ENCODE results near the gene CD79B. TPM values are rescaled to one million over a fixed set of nuclear protein-coding genes. Genes with fewer than 3 reads are reported as not detected.

CD79B gene
- polyA plus RNA-seq, 1 donor (not counting 4 experiments of a cell fraction or from before 2014, with no cell fraction given), result 0.07 TPM

GRCh38 chr17:63976702-63977101 is 44.6 kb upstream of the CD79B start:
- no peak for DNase-seq (ENCODE audit: low read depth, low spot score)
- Histone ChIP-seq H4K20me1 (ENCODE audit: control insufficient read depth, extremely low read depth, insufficient read depth, low read length) (no peaks in the 10 kb centered on the region), H3K36me3 (ENCODE audit: control insufficient read depth in 2 of 2, extremely low read depth in 1 of 2, insufficient read depth in 2 of 2, low read length in 2 of 2) (no peaks in the 10 kb centered on the region), H3K9ac (ENCODE audit: control insufficient read depth, extremely low read depth, insufficient read depth, low read length) (no peak overlapping the region), H2AFZ (ENCODE audit: control insufficient read depth, low read length) (no peak overlapping the region), H3K9me3 (ENCODE audit: control insufficient read depth, low read depth, low read length) (no peaks in the 10 kb centered on the region), H3K4me2 (ENCODE audit: control insufficient read depth, extremely low read depth, insufficient read depth, low read depth, low read length) (no peak overlapping the region), H3K9me1 (ENCODE audit: control insufficient read depth, extremely low read depth, insufficient read depth, low read length) (peaks cover 3% of the 10 kb centered on the region), H3K27ac (ENCODE audit: control insufficient read depth, insufficient read depth, low read length) (no peak overlapping the region), H3K27me3 (ENCODE audit: control insufficient read depth, extremely low read depth, insufficient read depth, low read length) (peaks cover 3% of the 10 kb centered on the region), H3K79me2 (ENCODE audit: control insufficient read depth, insufficient read depth, low read length) (no peaks in the 10 kb centered on the region), H3K4me3 (ENCODE audit: control insufficient read depth in 2 of 3, extremely low read depth in 1 of 3, insufficient read depth in 2 of 3, low read depth in 1 of 3, low read length in 3 of 3) (no peak overlapping the region), H3K4me1 (ENCODE audit: control insufficient read depth, extremely low read depth, insufficient read depth, low read length) (peaks cover 19% of the 10 kb centered on the region)
- no peak for FAIRE-seq
- dilution Hi-C loops (cut with MboI; ENCODE audit: extremely low pct_ligation_motif_present, low sequenced_read_pairs), result no loop called here
- TF ChIP-seq, protein P1, sequence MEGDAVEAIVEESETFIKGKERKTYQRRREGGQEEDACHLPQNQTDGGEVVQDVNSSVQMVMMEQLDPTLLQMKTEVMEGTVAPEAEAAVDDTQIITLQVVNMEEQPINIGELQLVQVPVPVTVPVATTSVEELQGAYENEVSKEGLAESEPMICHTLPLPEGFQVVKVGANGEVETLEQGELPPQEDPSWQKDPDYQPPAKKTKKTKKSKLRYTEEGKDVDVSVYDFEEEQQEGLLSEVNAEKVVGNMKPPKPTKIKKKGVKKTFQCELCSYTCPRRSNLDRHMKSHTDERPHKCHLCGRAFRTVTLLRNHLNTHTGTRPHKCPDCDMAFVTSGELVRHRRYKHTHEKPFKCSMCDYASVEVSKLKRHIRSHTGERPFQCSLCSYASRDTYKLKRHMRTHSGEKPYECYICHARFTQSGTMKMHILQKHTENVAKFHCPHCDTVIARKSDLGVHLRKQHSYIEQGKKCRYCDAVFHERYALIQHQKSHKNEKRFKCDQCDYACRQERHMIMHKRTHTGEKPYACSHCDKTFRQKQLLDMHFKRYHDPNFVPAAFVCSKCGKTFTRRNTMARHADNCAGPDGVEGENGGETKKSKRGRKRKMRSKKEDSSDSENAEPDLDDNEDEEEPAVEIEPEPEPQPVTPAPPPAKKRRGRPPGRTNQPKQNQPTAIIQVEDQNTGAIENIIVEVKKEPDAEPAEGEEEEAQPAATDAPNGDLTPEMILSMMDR (optimal IDR thresholded peaks at IDR 0.05 in 1 of 3, IDR thresholded peaks at IDR 0.05 in 1 of 3, conservative IDR thresholded peaks at IDR 0.05 in 1 of 3; ENCODE audit: extremely low read depth in 1 of 3, insufficient read depth in 2 of 3, low read length in 3 of 3), result no peak
- no peak for TF ChIP-seq EZH2 (IDR thresholded peaks at IDR 0.05; ENCODE audit: low read length)

DNA sequence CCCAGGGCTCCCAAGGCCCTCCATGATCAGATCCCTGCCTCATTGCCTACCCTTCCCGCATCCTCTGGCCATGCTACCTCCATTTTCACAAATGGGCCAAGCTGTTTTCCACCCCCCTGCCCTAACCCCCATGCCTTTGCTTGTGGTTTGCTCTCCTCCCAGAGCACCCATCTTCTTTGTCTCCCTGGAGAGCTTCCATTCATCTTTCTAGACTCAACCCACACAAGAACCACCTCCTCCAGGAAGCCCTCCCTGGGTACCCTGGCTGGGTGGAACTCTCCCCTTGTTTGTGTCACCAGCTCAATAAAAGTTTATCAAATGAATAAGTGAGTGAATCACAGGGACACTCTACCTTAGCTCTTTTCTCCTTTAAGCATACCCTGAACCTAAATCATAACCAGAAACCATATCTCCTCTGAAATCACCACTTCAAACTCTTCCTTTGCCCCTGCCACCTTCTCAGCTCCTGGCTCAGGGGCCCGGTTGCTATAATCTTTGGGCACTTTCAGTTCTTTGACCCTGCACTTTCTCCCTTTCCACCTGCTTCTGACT is 43.5 kb upstream of the CD79B start:
- no peak overlapping the region for H3K27ac ChIP-seq (ENCODE audit: control insufficient read depth, insufficient read depth, low read length)
- H2AFZ ChIP-seq (ENCODE audit: control insufficient read depth, low read length), result no peak overlapping the region
- H3K79me2 ChIP-seq (ENCODE audit: control insufficient read depth, insufficient read depth, low read length), result no peaks in the 10 kb centered on the region
- H3K9me1 ChIP-seq (ENCODE audit: control insufficient read depth, extremely low read depth, insufficient read depth, low read length), result peaks cover 3% of the 10 kb centered on the region
- H3K36me3 ChIP-seq (ENCODE audit: control insufficient read depth in 2 of 2, extremely low read depth in 1 of 2, insufficient read depth in 2 of 2, low read length in 2 of 2), result no peaks in the 10 kb centered on the region
- peaks cover 3% of the 10 kb centered on the region for H3K27me3 ChIP-seq (ENCODE audit: control insufficient read depth, extremely low read depth, insufficient read depth, low read length)
- no peaks in the 10 kb centered on the region for H4K20me1 ChIP-seq (ENCODE audit: control insufficient read depth, extremely low read depth, insufficient read depth, low read length)
- H3K9me3 ChIP-seq (ENCODE audit: control insufficient read depth, low read depth, low read length), result no peaks in the 10 kb centered on the region
- FAIRE-seq (peak; percentile 5), DNase-seq (ENCODE audit: low read depth, low spot score) (no peak)
- TF ChIP-seq EZH2 (IDR thresholded peaks at IDR 0.05; ENCODE audit: low read length), result no peak
- TF ChIP-seq, protein P1 (optimal IDR thresholded peaks at IDR 0.05 in 1 of 3, IDR thresholded peaks at IDR 0.05 in 1 of 3, conservative IDR thresholded peaks at IDR 0.05 in 1 of 3; ENCODE audit: extremely low read depth in 1 of 3, insufficient read depth in 2 of 3, low read length in 3 of 3), result no peak
- H3K4me3 ChIP-seq (ENCODE audit: control insufficient read depth in 2 of 3, extremely low read depth in 1 of 3, insufficient read depth in 2 of 3, low read depth in 1 of 3, low read length in 3 of 3), result no peak overlapping the region
- H3K9ac ChIP-seq (ENCODE audit: control insufficient read depth, extremely low read depth, insufficient read depth, low read length), result no peak overlapping the region
- H3K4me1 ChIP-seq (ENCODE audit: control insufficient read depth, extremely low read depth, insufficient read depth, low read length), result peaks cover 19% of the 10 kb centered on the region
- H3K4me2 ChIP-seq (ENCODE audit: control insufficient read depth, extremely low read depth, insufficient read depth, low read depth, low read length), result no peak overlapping the region
- dilution Hi-C loops (cut with MboI; ENCODE audit: extremely low pct_ligation_motif_present, low sequenced_read_pairs), result no loop called here

Measured in keratinocyte (primary cell).